ENCODE data around the gene GCK. TPM values are rescaled to one million over a fixed set of nuclear protein-coding genes. Genes with fewer than 3 reads are reported as not detected.

Gene GCK
- total and polyA plus RNA-seq, 11 donors = 0.54 to 5.7 (median 1.9) TPM

DNA sequence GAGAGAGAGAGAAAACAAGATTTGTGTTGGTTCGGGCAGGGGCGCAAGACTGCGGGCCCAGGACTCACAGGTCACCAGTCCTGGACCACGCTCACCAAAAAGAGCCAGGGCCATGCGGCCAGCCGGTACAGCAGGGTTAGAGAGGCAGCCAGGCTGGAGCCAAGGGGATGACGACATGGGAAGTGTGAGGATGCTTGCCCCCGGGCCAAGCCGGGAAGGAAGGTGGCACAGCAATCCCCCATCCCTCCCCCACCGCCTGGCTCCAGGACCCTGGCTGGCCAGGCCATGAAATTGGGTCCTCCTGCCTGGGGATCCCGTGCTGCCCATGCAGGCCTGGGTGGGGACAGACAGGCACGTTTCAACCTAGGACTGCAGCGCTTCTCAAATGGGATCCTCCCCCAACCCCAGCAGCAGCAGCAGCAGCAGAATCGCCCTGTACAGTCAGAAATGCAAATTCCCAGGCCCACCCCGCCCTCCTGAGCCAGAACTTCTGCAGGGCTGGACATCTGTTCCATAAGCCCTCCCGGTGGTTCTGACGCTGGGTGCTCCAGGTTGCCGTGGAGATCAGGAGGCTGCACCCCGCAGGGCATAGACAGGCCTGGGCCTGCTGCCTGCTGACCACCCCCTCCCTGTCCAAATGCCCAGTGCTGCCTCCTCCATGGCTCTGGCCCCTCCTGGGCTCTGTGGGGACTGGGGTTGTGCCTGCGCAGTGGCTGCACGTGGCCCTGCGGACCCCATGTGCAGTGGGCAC is 46.5 kb upstream of the GCK start:
- H3K9me3 ChIP-seq = no peaks in the 10 kb centered on the region
- no peaks in the 10 kb centered on the region for H3K27me3 ChIP-seq
- H3K27ac ChIP-seq = no peak overlapping the region
- no peak for TF ChIP-seq POLR2A (IDR thresholded peaks at IDR 0.05)
- TF ChIP-seq, protein P1, sequence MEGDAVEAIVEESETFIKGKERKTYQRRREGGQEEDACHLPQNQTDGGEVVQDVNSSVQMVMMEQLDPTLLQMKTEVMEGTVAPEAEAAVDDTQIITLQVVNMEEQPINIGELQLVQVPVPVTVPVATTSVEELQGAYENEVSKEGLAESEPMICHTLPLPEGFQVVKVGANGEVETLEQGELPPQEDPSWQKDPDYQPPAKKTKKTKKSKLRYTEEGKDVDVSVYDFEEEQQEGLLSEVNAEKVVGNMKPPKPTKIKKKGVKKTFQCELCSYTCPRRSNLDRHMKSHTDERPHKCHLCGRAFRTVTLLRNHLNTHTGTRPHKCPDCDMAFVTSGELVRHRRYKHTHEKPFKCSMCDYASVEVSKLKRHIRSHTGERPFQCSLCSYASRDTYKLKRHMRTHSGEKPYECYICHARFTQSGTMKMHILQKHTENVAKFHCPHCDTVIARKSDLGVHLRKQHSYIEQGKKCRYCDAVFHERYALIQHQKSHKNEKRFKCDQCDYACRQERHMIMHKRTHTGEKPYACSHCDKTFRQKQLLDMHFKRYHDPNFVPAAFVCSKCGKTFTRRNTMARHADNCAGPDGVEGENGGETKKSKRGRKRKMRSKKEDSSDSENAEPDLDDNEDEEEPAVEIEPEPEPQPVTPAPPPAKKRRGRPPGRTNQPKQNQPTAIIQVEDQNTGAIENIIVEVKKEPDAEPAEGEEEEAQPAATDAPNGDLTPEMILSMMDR (IDR thresholded peaks at IDR 0.05) = no peak
- intact Hi-C loops (cut with DNase I) = loop anchor here in 1 of 10 donors (10.0 kb wide), 1 partner anchor 329 kb away; no protein-coding TSS in a partner anchor
- peaks cover 0 to 7% (median 0%) of the 10 kb centered on the region in 9 donors for H3K36me3 ChIP-seq
- peaks cover 0 to 6% (median 0%) of the 10 kb centered on the region in 12 donors for H3K4me1 ChIP-seq
- 65 to 76% (median 70%) methylated on average over 14 to 22 of the region's 22 CpGs for WGBS, 4 donors
- no peak overlapping the region for H3K4me3 ChIP-seq
- no peak for ATAC-seq
- DNase-seq = no peak

DNA sequence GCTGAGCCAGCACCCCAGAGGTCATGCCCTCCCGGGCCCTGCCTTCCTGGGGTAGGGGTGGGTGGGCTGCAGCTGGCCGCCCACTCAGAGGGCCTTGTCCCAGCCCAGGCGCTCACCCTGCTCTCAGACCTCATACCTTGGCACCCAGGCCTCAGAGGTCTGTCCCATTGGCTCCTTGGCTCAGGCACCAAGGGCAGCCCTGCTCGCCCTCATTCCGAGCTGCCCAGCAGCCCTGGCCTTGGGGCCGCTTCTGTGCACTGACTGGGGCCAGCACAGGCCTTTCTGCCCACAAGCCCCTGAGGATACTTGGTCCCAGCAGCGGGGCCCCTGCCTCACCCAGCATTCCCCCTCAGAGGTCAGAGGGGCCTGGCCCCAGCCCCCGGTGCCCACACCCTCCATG is 45.8 kb upstream of the GCK start:
- 82 to 93% (median 89%) methylated on average over 3 to 8 of the region's 8 CpGs for WGBS, 4 donors

DNA sequence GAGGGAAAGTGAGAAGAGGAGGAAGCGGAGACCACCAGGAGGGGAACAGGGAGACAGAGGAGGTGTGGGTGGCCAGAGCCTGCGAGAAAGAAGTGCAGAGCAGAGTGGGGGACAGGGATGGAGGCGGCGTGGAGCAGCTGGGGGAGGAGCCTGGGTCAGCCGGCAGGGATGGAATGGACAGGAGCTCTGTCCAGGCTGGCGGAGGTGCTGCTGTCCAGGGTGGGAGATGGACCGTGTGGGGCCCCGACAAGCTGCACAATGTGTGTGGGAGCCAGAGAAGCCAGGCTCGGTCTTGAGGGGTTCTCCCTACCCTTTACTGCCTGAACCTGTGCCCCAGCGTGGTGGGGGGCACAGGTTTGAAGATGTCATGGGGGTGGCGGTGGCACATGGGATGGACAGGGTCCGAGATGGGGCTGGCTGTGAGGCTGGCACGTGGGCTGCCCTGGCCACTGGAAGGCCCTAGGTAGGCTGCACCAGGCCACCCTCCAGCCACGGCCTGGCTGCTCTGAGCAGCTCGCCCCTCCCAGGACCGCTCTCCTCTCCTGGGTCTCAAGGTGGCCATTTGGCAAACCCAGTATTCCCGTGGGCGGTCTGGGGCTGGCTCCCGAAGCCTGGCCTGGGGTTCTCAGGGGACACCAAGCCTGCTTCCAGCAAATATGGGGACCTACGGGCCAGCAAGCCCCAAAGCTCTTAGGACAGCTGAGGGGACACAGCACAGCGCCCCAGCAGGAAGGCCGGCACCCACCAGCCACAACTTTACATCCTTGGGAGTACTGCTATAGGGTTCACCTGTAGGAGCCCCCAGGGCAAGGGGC is 43.9 kb upstream of the GCK start:
- Histone ChIP-seq H3K4me3 (no peak overlapping the region), H3K36me3 (peaks cover 0 to 3% (median 0%) of the 10 kb centered on the region in 9 donors), H3K4me1 (peaks cover 0 to 6% (median 0%) of the 10 kb centered on the region in 12 donors), H3K27me3 (no peaks in the 10 kb centered on the region), H3K27ac (no peak overlapping the region), H3K9me3 (no peaks in the 10 kb centered on the region)
- ATAC-seq (no peak), DNase-seq (no peak)
- TF ChIP-seq POLR2A (IDR thresholded peaks at IDR 0.05) = no peak
- TF ChIP-seq, protein P1 (IDR thresholded peaks at IDR 0.05) = no peak
- intact Hi-C loops (cut with DNase I) = loop anchor here in 2 of 10 donors (5.0 to 10.0 kb wide), 2 partner anchors 329 to 332 kb away; no protein-coding TSS in a partner anchor
- WGBS, 4 donors = 70 to 80% (median 74%) methylated on average over 13 to 22 of the region's 22 CpGs

More for the DNA sequence above, 45.8 kb upstream of the GCK start:
- H3K4me1 ChIP-seq = peaks cover 0 to 6% (median 0%) of the 10 kb centered on the region in 12 donors
- H3K4me3 ChIP-seq = no peak overlapping the region
- intact Hi-C loops (cut with DNase I) = loop anchor here in 1 of 10 donors (10.0 kb wide), 1 partner anchor 330 kb away; no protein-coding TSS in a partner anchor
- DNase-seq (no peak), ATAC-seq (no peak)
- H3K27me3 ChIP-seq = no peaks in the 10 kb centered on the region
- H3K9me3 ChIP-seq = no peaks in the 10 kb centered on the region
- no peak overlapping the region for H3K27ac ChIP-seq
- TF ChIP-seq POLR2A (IDR thresholded peaks at IDR 0.05) = no peak
- TF ChIP-seq, protein P1 (IDR thresholded peaks at IDR 0.05) = no peak
- H3K36me3 ChIP-seq = peaks cover 0 to 7% (median 0%) of the 10 kb centered on the region in 9 donors

DNA sequence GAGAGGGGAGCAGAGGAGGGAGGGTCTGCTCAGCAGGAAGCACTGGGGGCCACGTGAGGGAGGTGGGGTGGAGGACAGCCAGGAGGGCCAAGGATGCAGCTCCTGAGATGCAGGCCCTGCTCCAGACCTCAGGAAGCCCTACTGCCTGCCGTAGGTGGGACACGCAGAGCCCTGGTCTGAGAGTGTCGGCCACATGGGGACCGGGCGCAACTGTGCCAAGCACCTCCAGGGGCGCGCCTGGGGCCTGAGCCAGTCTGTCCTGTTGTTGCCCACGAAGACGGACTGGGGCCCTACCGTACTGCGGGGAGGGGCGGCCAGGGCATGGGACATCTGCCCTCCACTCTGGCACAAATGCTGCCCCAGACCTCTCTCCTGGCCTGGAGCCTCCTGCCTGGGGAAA is 43.2 kb upstream of the GCK start:
- H3K36me3 ChIP-seq = peaks cover 0 to 3% (median 0%) of the 10 kb centered on the region in 9 donors
- no peak for ATAC-seq
- intact Hi-C loops (cut with DNase I) = loop anchor here in 2 of 10 donors (5.0 to 10.0 kb wide), 2 partner anchors 330 to 332 kb away; no protein-coding TSS in a partner anchor
- peaks cover 0 to 6% (median 0%) of the 10 kb centered on the region in 12 donors for H3K4me1 ChIP-seq
- TF ChIP-seq, protein P1 (IDR thresholded peaks at IDR 0.05) = no peak
- no peak for TF ChIP-seq POLR2A (IDR thresholded peaks at IDR 0.05)
- H3K4me3 ChIP-seq = no peak overlapping the region
- no peak overlapping the region for H3K27ac ChIP-seq
- no peaks in the 10 kb centered on the region for H3K27me3 ChIP-seq
- H3K9me3 ChIP-seq = no peaks in the 10 kb centered on the region
- no peak for DNase-seq
- WGBS, 4 donors = 81 to 87% (median 86%) methylated on average over 12 to 13 of the region's 13 CpGs

All from heart left ventricle (tissue), 16 donors.